DMS79 (cell line): ENCODE measurements around the gene NNT.
"Not testable (repeated sequence)": the region's sequence is repeated elsewhere in the genome, so short reads cannot be mapped to it uniquely, and the experiment has no call there.

Experiments used
- DNase-seq: peaks from one replicate; lab custom pipeline; 2025; lab: John Stamatoyannopoulos, UW

NNT gene

DNA sequence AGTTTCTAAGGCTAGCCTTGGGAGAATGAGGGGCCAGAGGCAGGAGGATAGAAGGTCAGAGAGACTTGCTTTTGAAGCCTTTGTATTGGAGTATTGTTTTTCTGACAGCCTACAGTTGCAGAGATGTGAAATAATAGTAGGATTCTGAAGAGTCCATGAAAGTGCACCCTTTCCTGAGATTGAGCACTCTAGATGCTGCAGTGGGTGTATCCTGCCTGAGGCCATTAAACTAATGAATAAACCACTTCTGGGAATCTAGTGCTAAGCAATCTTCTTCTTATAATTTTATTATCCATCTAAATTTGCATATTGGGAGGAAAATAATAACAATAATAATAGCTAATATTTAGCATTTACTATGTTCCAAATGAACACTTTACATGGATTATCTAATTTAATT lies 19.3 kb upstream of the NNT start:
- DNase-seq: no peak

DNA sequence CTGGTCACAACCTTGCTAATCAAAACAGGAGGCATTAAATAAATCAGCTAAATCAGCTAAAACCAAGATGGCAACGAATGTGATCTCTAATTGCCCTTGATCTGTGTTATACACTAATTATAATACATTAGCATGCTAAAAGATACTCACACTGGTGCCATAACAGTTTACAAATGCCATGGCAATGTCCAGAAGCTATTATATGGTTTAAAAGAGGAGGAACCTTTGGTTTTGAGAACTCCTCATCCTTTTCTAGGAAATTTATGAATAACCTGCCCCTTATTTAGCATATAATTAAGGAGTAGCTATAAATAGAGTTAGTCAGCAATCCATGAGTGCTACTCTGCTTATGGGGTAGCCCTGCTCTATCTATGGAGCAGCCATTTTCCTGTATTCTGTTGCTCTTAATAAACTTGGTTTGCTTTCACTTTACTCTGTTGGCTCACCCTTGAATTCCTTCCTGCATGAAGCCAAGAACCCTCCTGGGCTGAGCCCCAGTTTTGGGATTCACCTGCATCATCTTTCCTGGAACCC lies 18.7 kb upstream of the NNT start:
- DNase-seq: no peak

GRCh38 chr5:43588842-43589241 lies 14.1 kb upstream of the NNT start:
- no peak for DNase-seq

DNA sequence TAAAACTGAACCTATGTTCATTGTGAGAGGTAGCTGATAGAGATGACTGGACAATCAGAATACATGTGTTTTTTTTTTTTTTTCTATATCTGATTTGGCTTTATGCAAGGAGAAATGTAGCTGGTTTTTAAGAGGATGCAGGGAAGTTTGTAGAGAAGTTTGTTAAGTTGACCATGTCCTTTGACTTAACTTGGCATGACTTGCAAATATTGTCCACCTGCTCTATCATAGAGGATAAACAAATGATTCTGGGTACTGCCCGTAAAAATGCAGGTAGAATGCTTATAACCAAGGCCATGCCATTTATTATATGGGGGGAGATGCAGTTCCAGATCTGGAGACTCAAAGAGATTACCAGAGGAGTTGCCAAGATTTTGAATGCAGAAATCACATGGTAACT lies 13.7 kb upstream of the NNT start:
- DNase-seq: no peak

DNA sequence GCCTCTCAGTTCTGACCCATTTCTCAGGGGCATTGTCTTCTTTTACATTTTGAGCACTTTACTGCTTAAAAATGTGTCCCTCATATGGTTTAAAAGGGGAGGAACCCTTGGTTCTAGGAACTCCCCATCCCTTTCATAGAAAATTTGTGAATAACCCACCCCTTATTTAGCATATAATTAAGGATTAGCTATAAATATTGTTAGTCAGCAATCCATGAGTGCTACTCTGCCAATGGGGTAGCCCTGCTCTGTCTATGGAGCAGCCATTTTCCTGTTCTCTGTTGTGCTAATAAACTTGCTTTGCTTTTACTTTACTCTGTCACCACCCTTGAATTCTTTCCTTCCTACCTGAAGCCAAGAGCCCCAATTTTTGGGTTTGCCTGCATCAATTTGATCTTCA lies 12.3 kb upstream of the NNT start:
- DNase-seq: no peak

- no peak for DNase-seq
Measured at GRCh38 chr5:43592363-43592762, 10.6 kb upstream of the NNT start.

DNA sequence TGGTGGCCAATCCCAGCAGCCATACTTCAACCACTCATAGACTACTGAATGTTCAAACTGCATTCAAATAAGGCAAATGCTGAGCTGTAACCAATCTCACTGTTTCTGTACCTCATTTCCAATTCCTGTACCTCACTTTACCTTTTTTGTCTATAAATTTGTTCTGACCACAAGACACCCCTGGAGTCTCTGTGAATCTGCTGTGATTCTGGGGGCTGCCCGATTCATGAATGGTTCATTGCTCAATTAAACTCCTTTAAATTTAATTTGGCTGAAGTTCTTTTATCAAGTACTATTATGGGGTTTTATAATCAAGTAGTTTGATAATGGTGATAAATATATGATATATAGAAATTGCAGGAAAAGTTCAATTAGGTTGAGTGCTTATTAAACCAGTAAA lies 4.1 kb upstream of the NNT start:
- DNase-seq: not testable (repeated sequence)

DNA sequence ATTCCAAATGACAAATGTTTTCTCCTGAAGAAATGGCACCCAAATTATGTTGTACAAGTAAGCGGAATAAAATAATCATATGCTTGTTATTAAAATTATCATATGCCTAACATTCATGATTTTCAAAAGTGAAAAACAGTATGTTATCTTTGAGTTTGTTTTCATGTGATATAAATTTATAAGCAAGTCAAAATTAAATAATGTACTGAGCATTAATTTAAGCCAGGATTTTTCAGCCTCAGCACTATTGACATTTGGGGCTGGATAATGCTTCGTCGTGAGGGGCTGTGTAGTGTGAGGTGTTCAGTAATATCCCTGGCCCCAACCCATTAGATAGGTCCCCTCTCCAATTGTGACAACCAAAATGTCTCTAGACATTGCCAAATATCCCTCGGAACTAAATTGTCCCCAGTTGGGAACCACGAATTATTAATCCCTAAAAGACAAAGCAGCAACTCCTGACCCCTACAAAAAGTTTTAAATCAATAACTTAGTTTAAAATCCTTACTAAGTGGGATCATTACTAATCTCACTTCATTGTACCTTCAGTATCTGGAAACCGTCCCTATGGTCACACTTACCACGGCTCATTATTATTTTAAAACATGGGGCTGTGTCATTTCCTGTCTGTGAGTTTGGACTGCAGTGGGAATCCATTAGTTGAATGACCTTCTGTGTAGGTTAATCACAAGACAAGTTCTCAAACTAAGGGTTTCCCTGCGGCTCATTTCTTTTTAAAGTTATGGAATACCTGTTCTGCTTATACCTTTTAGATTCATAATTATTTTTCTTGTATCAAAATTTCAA lies 1.3 kb upstream of the NNT start:
- peak; percentile 8 for DNase-seq

- peak; percentile 62 for DNase-seq
Measured at GRCh38 chr5:43603344-43604217, 601 bp downstream of the NNT start.

- no peak for DNase-seq
Measured at GRCh38 chr5:43604699-43605098, 1.7 kb downstream of the NNT start.

DNA sequence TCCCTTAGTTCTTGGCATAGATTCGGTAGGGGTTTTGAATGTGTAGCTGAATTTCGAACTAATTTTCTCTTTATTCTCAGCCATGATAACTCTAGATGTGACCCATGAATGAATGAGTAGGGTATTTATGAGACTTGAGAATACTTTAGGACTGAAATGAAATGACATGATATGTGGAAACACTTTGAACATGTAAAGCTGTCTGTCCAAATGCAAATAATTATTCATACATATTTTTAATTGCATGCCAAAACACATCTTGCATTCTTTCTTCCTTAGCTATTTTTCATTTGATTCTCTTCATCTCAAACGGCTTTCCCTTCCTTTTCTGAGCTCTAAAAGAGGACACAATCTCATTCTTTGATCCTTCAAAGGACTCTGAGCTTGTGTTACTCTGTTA lies 3.4 kb downstream of the NNT start:
- DNase-seq: no peak

- DNase-seq: no peak
Measured at GRCh38 chr5:43608406-43608805, 5.4 kb downstream of the NNT start.

- no peak for DNase-seq
Measured at GRCh38 chr5:43609752-43610151, 6.8 kb downstream of the NNT start.

DNA sequence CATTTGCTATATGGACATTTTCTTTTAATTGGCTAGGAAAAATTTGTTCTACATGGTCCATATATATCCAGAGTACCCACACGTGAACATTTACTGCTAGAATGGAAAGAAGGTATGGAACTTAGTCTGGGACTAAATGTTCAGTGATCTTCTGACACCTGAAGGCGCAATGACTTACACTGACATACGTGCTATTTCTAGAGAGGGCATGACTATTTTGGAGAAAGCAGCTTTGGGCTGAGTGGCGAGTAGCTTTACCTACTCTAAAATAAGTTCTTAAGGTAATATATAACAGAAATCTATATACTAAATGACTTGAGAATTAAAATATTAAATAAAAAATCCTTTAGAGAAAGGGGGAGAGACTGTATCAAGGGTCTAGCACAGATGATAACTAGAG lies 10.4 kb downstream of the NNT start:
- DNase-seq: no peak

- no peak for DNase-seq
Measured at GRCh38 chr5:43615445-43616184, 12.6 kb downstream of the NNT start.

DNA sequence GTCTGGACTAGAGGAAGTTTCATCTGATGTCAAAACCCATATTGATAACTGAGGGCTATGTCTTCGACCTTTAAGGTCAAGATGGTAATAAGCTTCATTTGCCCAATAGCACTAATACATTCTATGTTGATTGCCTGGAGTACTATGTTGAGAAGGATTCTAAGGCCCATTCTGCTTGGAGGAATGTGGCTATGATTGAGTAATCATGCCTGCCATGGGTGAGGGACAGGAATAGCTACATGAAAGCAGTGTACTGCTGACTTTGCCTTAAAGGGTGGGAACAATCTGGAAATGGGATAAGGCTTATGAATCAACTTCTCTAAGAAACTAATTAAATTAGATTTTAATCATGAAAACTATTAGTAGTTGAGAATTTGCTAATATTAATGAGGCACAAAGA lies 13.6 kb downstream of the NNT start:
- no peak for DNase-seq

DNA sequence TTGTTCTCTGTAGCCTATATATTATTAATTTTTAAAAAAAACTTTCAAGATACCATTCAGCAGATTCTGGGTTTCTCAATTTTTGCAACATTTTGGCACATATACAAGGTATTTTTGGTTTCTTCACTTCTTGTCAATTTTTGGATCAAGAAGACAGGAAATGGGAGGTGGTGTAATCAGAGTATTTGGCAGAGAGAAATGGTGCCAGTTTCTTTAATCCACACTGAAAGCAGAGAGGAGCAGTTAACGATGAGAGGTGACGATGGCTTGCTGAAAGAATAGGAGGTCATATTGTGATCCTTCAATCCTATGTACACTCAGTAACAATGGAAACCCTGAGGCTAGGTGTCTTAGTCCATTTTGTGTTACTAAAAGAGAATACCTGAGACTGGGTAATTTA lies 16.4 kb downstream of the NNT start:
- no peak for DNase-seq

DNA sequence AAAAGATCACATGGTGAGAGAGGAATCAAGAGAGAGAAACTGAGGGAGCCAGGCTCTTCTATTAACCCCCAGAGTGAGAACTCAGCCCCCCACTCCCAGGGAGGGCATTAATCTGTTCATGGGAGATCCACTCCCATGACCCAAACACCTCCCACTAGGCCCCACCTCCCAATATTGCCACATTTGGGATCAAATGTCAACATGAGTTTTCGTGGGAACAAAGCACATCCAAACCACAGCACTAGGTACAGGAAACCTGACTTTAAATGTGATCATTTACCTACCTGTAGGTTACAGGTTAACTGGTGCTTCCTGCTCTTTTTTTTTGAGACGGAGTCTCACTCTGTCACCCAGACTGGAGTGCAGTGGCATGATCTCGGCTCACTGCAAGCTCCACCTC lies 16.9 kb downstream of the NNT start:
- DNase-seq: no peak

DNA sequence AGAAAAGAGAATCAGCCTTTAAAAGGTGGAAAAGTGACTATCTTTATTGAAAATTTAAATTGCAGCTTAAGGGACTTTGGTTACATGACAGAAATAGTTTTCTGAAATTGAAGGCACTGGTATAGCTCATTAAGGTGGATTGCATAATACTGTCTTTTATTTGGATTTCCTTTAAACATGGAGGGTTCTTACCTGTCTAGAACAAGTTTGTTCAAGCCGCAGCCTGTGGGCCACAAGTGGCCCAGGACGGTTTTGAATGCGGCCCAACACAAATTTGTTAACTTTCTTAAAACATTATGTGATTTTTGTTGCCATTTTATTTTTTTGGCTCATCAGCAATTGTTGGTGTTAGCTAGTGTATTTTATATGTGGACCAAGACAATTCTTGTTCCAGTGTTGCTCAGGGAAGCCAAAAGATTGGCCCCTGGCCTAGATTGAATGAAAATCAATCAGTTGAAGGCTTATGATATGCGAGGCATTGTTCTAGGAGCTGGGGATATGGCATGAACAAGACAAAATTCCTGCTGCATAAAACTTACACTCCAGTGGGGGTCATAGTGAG lies 18.0 kb downstream of the NNT start:
- no peak for DNase-seq

DNA sequence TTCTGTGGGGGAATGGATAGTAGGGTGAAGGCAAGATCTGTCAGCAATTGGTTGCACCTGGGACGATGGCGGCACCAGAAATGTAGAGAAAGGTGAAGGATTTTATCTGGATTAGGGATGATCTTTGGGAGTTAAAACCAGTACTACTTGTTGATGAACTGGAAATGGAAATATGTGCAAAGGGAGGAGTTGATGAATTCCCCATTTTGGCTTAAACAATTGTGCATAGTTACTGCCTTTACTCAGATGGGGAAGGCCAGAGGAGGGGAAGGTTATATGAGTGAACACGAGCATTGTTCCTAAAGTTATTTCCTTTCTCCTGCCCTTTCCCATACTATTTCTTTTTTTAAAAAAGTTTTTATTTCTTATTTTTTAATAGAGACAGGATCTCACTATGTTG lies 19.1 kb downstream of the NNT start:
- no peak for DNase-seq

GRCh38 chr5:43623048-43623680 lies 20.2 kb downstream of the NNT start:
- no peak for DNase-seq

DNA sequence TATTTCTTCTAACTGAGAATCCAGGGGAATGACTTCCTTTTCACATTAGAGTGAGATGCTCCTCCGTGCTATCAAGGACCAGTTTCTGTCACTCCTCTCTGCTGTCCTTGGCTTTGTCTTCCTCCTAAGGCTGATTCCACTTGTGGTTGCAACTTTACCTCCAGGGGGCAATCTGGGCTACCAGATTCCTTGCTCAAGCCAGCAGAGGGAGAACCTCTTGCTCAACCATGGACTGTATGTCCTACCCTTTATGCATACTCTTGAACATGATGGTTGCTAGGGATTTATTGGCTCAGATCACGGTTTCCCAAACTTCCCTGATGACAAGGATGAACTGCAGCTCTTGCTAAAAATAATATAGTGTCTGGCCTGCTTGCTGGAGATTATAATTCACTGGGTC lies 24.0 kb downstream of the NNT start:
- DNase-seq: no peak
